Fibroblast of skin of scalp (primary cell): ENCODE measurements around the gene KCNN2.
A peak's percentile ranks its signal among the peaks of the same experiment; 100 is the strongest.
"Not testable (repeated sequence)": the region's sequence is repeated elsewhere in the genome, so short reads cannot be mapped to it uniquely, and the experiment has no call there.

ENCODE experiments used
- DNase-seq: peaks from one replicate; pipeline ENCODE4 v3.0.0-alpha.2; 2013

The KCNN2 gene

DNA sequence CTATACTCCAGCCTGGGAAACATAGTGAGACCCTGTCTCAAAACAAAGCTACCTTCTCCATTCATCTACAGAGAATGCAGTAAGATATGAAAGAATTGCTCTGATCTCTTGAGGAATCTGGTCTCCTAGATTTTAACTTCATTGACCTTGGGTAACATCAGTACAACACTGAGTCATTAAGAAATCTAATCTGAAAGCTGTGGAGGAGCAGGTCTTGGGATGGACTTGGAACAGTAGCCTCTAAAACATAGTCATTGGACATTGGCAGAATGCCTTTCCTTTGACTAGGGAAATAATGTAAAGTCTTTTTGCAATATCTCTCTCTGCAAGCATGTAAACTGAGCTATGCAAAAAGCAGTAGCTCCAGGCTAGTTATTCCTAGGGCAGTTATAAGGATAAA, 58.1 kb downstream of the KCNN2 start:
- DNase-seq: peak; percentile 33

DNA sequence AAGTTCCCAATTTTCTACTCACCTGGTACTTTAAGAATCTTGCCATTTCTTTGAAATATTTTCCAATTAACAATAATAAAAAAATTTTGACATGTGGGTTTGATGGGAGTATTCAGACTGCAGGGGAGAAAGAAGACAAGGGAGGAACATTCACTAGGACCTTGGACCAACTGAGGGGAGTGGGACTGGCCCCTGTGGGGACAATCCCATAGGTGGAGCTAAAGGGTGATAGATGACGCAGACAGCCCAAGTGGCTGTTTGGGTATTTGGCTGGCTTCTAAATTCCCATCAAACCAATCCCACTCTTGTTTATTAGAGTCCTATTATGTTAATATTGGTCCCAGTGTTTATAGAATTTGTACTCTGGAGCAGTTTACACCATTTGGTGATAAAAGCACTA, 65.3 kb downstream of the KCNN2 start:
- DNase-seq: no peak

DNA sequence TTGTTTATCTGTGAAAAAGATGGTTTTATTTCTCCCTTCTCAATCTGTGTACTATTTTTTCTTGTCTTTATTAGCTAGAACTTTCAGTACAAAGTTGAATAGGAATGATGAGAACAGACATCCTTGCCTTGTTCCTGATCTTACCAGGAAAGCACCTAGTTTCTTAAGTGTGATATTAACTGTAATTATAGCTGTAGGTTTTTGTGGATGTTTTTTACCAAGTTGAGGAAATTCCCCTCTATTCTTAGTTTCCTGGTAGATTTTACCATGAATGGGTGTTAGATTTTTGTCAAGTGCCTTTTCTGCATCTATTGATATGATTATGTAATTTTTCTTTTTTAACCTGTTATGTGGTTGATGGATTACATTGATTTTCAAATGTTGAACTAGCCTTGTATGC, 68.7 kb downstream of the KCNN2 start:
- no peak for DNase-seq

DNA sequence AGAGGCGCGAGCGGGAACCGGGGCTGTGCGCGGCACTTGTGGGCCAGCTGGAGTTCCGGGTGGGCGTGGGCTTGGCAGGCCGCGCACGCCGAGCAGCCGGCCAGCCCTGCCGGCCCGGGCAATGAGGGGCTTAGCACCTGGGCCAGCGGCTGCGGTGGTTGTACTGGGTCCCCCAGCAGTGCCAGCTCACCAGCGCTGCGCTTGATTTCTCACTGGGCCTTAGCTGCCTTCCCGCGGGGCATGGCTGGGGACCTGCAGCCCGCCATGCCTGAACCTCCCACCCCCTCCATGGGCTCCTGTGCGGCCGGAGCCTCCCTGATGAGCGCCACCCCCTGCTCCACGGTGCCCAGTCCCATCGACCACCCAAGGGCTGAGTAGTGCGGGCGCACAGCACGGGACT, 70.8 kb downstream of the KCNN2 start:
- DNase-seq: not testable (repeated sequence)

DNA sequence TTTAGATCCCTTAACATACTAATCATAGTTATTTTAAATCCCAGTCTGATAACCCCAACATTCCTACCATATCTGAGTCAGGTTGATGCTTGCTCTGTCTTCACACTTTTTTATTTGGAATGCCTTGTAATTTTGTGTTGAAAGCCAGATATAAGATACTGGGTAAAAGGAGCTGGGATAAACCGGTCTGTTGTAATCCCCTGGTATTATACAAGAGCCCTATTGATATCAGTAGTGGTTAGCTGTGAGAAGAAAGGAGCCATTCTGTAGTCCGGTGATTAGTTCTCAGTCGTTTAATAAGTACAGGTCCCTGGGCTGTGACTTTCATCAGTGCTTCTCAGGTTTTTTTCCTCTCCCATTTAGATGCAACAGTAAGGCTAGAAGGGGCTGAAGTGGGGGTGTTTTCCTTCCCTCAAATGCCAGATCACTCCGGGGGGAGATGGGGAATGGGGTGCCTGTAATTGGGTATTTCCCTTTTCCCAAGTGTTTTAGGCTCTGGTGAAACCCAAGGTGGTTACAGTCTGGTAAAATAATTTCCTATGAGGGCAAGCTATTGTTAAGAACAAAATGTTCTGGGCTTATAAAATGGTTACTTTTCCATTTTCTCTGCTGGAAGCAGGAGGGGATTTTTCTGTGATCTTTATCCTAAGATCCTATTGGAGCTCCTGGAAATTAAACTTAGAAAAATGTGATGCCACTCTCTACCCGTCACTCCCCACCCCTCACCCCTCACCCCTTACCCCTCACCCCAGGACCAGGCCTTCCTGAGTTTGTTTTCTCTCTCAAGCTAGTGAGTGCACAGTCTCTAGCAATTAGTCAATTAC, 72.7 kb downstream of the KCNN2 start:
- DNase-seq: no peak

DNA sequence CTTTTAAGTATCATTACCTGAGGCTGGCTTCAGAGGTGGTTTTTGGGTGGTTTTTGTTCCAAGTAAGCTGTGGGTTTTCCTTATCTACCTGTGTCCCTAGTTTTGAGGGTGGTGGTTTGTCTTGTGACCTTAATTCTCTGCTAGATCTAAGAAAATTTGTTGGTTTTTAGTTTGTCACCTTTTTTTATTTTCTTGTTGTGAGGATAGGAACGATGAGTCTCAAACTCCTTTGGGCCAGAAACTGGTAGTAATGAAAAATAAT, 73.3 kb downstream of the KCNN2 start:
- no peak for DNase-seq

DNA sequence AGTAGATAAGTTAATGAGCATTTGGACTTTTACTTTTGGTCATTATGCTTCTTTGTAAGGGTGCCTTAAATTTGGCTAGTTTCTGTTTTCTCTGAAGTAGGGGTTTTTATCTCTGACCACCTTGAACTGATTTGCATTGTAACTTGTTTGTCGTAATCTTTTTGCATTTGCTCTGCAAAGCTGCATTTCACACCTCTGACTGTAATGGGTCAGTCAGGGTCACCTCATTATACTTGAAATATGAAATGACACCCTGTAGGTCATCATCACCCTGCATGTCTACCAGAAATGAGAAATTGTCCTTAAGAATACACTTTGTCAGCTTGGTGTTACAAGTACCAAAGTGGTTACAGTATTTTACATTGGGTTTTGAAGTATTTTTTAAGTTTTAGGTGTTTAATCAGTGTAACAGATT, 74.0 kb downstream of the KCNN2 start:
- DNase-seq: no peak

DNA sequence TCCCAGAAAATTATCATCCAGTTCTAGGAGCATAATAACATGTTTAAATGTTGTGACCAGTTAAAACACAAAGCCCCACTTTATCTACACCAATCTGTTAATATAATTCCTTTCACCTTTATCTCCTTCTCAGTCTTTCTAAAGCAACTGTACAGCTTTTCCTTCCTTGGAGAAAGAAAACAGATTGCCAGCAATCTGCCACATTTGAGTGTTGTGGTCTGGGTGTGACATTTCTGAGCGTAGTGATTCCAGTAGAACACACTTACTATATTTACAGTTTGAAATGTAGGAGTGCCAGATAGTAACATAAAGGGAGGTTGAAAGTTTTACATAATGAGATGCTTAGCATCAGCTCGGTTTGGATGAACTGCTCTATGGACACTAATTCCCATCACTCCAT, 76.1 kb downstream of the KCNN2 start:
- no peak for DNase-seq

DNA sequence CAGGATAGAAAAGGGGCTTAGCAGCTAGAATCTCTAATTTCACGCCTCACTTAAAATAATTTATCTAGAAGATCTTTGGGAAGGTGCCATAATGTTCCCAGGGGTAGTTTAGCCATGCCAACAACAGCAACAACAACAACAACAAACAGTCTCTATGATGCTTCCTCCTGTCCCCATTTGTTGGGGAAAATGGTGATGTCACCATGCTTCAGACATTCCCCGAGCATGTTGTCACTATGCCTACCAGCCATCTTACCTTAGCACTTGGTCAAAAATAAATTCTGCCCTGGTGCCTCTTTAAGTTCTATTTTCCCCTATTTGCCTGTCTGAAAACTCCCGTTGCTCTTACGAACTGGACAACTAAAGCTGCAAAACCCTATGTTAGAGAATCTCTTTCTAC, 76.6 kb downstream of the KCNN2 start:
- DNase-seq: no peak

DNA sequence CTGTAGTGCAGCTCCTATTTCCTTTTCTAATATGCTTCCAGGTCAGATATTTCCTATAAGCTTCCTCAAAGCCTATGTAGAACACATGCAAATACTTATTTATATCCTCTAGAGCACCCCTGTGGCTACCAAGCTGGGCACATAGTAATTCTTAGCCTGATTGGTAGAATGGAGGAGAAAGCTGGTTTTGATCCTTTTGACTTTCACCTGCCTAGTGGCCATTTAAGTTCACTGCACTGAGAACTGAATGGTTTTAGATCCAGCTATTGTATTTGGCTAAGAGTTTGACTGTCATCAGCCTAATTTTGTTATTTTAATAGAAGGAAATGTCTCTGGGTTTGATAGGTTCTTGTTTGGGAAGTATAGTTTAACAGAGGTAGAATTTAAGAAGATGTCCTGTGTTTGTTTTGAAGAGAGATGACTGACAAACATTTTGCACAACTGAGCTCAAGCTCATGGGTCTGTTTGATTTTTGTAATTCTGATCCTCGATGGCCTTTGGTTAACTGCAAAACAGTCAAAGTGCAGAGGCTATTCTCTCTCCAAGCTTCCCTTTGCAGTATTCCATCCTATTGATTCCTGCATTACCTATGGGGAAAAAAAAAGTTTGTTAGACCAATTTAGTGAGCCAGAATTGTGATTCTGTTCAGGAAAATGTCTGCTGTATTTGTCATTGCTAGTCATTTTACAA, 85.4 kb downstream of the KCNN2 start:
- peak; percentile 4 for DNase-seq

DNA sequence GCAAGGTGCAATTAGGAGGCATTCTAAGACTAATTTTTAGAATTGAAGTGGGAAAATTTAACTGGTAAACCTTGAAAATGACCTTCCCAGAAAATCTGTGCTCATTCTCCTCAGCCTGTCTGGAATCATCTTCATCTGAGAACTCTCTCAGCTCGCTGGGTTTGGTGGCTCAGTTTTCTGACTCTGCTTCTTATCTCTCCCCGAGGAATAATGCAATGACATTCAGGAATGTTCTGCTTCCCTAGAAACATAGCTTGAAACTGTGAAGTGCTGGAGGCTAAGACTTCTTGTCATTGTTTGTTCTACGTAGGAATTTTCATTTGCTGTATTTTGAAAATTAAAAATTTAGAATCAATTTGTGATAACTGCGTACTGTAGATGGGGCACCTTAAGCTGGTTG, 86.6 kb downstream of the KCNN2 start:
- peak; percentile 12 for DNase-seq

DNA sequence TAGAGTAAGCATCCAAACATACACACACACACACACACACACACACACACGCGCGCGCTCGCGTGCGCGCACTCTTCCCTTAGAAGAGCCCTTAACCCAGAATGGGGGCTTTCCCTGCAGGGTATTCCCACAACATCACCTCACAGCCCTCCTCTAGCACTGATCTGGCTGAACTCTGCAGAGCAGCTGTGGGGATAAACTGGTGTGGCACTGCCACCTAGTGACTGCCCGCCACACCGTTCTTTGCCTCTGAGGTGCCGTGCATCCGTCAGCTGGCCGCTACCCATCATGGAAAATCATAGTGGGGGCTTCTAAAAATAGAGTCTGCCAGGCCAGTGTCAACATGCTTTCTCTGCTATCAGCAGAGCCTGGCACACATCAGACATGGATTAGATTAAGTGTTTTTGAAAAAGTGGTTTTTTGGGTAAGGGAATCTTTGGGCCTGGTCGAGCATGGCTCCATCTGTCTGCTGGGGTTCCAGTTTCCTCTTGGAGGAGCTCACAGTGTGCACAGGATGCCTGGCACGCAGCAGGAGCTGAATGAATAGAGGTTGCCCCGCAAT, 88.1 kb downstream of the KCNN2 start:
- DNase-seq: peak; percentile 61

DNA sequence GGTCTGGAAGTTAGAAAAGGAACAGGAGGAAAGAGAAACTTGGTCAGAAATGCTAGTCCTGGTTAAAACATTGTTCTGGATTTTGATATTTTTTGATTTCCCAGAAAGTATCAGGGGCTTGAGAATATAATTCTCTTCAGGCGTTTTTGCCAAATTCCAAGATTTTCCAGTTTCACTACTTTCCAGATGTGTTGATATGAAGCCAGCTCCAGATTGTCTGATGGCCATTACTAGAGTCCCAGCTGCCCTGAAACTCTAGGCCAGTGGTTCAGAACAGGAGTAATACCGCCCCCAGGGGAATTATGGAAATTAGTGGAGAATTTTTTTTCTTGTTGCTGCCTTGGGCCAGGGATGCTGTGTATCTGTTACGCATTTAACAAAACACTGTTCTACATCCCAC, 88.6 kb downstream of the KCNN2 start:
- peak; percentile 32 for DNase-seq

DNA sequence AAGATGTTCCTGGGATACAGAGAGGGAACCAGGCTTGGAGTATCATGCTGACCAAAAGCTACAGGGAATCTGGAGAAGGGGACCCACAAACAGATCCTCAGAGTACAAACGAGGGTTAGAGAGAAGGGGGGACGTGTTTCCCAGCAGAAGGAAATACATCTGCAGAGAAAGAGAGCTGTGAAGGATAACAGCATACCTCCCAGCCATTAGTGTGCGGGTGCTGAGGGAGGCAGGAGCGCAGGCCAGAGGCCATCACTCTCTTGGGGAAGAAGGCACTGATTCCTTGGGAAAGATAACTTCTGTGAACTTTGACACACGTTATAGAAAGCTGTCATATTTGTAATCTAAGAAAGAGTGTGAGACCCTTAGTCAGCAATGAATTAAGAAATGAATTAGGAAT, 96.9 kb downstream of the KCNN2 start:
- no peak for DNase-seq

DNA sequence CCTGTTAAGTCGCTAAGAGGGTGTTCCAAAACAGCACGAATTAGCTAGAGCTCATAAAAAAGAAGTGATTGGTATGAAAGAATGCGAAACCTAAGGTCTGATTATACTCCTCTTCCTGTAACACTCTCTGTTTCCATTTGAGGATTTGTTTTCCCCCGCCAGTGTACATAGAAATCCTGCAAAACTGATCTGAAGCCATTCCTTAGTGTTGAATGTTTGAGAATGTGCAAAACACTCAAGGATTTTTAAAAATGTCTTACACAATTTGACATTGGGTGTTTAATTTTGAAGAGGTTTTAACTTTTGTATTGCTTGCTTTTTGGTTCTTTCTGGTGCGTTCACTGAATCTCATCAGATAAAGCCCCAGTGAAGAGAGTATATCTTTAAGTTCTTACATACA, 105.3 kb downstream of the KCNN2 start:
- no peak for DNase-seq

DNA sequence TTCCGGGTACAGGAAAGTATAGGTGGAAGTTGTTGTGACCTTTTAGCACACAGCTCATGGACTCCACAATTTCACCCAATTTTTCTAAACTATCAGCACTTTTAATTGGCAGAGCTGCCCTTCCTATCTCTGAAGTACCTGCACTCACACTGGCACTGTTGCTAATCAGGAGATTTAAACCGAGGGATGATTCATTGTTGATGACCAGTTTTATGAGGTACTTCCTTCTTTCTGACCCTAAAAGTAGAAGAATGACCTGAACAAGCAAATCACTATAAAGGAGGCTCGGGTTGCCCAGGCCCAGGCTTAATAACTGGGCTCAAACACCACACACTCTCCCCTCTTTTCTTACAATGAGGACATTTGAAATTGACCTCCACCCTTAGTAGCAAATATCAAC, 105.9 kb downstream of the KCNN2 start:
- no peak for DNase-seq

DNA sequence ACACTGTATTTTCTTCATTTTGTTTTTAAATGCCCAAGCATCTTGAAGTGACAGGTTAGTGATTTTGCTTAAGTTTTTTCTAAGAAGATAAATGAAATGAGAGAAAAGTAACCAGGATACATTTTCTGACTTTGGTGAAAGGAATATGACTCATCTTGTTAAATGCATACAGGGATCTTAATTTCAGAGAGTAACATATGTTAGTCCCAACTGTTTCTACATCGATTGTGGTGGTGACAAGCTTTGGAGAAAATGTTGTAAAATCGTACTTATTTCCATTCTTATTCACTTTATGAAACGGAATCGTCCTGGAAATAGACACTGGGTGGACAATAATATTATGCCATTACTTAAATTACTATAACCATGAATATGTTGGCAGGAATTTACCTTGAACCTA, 107.5 kb downstream of the KCNN2 start:
- DNase-seq: no peak

DNA sequence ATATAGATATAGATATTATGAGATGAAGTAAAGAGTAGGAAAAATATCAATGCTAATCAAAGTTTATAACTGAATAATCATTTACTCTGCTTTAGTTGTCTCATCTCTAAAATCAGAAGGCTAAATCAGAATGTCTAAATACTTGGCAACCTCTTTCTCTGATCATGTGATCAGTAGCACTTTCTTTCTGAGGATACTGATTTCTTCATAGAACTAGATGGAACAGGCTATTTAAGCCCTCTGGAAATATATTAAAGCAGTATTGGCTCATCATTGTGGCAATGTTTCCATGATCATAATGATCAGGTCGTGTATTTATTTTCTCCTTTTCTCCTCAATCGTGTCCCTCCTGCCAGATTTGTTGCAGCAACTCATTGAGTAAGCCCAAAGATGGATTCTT, 109.7 kb downstream of the KCNN2 start:
- DNase-seq: no peak

DNA sequence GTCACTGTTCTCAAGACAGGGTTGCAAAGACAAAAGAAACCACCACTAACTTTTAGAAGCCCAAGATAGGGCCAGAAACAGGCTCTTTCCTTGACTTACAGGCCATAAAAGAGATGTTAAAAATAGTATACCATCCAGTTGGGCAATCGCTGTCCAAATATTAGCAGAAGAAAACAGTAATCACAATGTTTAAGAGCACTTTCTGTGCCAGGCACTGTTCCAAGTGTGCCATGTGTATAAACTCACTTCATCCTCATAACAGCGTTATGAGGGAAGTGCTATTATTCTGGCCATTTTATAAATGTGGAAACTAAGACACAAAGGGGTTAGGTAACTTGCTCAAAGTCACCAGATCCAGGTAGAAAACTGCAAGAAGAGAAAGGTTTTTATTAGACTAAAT, 111.7 kb downstream of the KCNN2 start:
- DNase-seq: no peak

DNA sequence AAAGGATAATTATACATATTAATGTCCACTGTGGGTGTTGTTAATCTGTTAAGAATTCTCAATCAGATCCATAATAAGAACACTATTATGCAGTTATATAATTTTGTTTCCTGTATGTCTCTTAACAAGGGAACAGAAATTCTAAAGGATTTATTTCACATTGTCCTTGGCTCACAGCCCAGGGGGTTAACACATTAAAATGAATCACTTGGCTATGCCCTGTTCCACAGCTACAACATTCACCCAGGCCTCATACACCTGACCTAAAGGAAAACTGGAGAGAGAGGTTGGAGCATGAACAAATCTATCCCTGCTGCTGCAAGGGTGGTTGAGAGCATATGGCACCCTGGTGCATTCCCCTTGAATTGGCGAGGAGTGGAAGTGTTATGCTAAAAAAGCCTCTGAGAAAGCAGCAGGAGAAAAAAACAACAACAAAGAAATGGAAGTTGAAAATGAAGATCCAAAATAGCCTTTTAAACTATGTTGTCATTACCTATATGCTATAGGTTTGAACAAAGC, 116.0 kb downstream of the KCNN2 start:
- DNase-seq: no peak

DNA sequence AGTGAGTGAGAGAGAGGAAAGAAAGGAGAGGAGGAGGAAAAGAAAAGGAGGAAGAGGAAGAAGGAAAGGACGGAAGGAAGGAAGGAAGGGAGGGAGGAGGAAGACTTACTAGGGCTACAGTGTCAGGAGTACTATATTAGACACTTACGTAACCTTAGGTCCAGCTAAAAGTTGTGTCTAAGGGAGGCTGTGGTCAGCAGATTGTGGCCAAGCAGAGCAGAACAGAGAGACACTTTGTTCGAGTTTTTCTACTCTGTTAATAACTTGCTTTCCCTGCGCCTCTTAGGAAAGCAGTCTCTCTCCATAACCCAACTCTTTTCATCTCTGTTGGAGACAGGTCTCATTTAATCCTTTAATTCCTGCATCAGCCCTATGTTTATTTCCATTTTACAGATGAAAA, 138.9 kb downstream of the KCNN2 start:
- no peak for DNase-seq

DNA sequence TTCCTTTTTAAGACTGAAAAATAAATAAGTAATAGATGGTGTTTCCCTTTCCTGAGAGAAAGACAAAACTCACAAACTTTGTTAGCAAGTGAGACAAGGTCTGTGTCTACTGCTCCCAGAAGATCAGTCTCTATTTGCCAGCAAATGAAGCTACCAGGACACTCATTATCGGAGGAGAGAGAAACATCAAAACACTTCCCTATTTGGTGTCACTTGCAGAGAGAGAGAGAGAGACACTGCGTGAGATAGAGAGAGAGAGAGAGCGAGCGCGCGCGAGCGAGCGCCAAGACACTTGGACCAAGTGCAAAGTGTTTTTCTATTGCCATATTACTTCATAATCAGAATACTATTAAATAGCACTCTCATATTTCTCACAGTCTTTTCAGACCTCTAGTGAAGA, 142.7 kb downstream of the KCNN2 start:
- DNase-seq: no peak

DNA sequence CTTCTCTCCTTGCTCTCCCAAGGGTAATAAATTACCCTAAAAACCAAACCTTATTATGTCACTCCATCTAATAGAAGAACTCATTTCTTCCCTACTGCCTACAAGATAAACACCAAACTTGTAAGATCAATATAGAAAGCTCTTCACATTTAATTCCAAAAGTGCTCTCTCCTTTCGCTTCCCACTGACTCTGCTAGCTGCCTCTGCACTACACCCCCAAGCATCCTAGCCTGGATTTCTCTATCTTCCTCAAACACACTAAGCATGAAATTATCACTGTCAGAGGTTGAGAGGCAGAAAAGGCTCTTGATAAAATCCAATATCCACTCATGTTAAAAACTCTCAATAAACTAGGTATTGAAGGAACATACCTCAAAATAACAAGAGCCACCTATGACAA, 162.4 kb downstream of the KCNN2 start:
- no peak for DNase-seq

DNA sequence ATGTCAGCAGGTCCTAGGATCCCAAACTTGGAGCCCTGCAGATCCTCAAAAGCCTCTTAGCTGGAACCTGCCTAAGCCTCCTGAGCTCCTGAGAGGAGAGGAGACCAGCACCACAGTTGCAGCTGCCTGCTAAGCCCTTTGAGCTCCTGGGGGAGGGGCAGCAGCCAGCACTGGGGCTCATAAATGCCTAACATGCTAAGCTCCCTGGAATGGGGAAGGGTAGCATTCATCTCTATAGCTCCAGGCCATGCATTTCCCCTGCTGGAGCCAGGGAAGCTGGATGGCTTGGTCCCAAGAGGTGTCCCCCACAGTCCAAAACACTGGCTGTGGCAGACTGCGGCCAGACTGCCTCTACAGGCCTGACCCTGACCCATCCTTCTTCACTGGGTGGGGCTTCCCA, 182.7 kb downstream of the KCNN2 start:
- DNase-seq: no peak
